ENCODE results near the gene ARHGEF7. TPM values are rescaled to one million over a fixed set of nuclear protein-coding genes. Genes with fewer than 3 reads are reported as not detected.
"Not testable (repeated sequence)": the region's sequence is repeated elsewhere in the genome, so short reads cannot be mapped to it uniquely, and the experiment has no call there.

Gene ARHGEF7
- polyA plus RNA-seq, 1 experiment: 32.0 TPM

- CTCF ChIA-PET: interaction anchor here (0.5 to 1.3 kb wide), 2 partner anchors 10 to 34 kb away, joined by 3 to 4 read pairs; no protein-coding TSS in a partner anchor
- no peak for DNase-seq (ENCODE audit: low read depth)
- H3K4me3 ChIP-seq (ENCODE audit: low read depth, low read length): no peak overlapping the region
- H3K36me3 ChIP-seq (ENCODE audit: control insufficient read depth, insufficient read depth, low read length): peaks cover 15% of the 10 kb centered on the region
- H3K27me3 ChIP-seq (ENCODE audit: control insufficient read depth, insufficient read depth, low read length): no peaks in the 10 kb centered on the region
- TF ChIP-seq CTCF (IDR thresholded peaks at IDR 0.05; ENCODE audit: insufficient read depth, low read depth, low read length): no peak
- POLR2A ChIA-PET: no interaction called here
Observed at GRCh38 chr13:111256458-111256857, 141.3 kb downstream of the ARHGEF7 start.

GRCh38 chr13:111256946-111257345 lies 141.8 kb downstream of the ARHGEF7 start:
- Histone ChIP-seq H3K27me3 (ENCODE audit: control insufficient read depth, insufficient read depth, low read length) (no peaks in the 10 kb centered on the region), H3K36me3 (ENCODE audit: control insufficient read depth, insufficient read depth, low read length) (peaks cover 15% of the 10 kb centered on the region), H3K4me3 (ENCODE audit: low read depth, low read length) (no peak overlapping the region)
- no peak for TF ChIP-seq CTCF (IDR thresholded peaks at IDR 0.05; ENCODE audit: insufficient read depth, low read depth, low read length)
- ChIA-PET POLR2A (no interaction called here), CTCF (interaction anchor here (0.5 kb wide), 1 partner anchor 10 kb away, joined by 3 read pairs; no protein-coding TSS in a partner anchor)
- DNase-seq (ENCODE audit: low read depth): no peak

- peaks cover 15% of the 10 kb centered on the region for H3K36me3 ChIP-seq (ENCODE audit: control insufficient read depth, insufficient read depth, low read length)
- CTCF ChIA-PET; H3K27me3 ChIP-seq (ENCODE audit: control insufficient read depth, insufficient read depth, low read length); DNase-seq (ENCODE audit: low read depth); POLR2A ChIA-PET; H3K4me3 ChIP-seq (ENCODE audit: low read depth, low read length): not testable (repeated sequence)
Observed at GRCh38 chr13:111257899-111258298, 142.8 kb downstream of the ARHGEF7 start.

GRCh38 chr13:111258637-111259036 lies 143.5 kb downstream of the ARHGEF7 start:
- Histone ChIP-seq H3K4me3 (ENCODE audit: low read depth, low read length) (no peak overlapping the region), H3K27me3 (ENCODE audit: control insufficient read depth, insufficient read depth, low read length) (no peaks in the 10 kb centered on the region), H3K36me3 (ENCODE audit: control insufficient read depth, insufficient read depth, low read length) (peaks cover 15% of the 10 kb centered on the region)
- DNase-seq (ENCODE audit: low read depth): no peak
- no peak for TF ChIP-seq CTCF (IDR thresholded peaks at IDR 0.05; ENCODE audit: insufficient read depth, low read depth, low read length)
- ChIA-PET POLR2A (no interaction called here), CTCF (no interaction called here)

- ChIA-PET CTCF (interaction anchor here (0.6 kb wide), 1 partner anchor 1306 kb away, joined by 3 read pairs; no protein-coding TSS in a partner anchor), POLR2A (no interaction called here)
- H3K4me3 ChIP-seq (ENCODE audit: low read depth, low read length): no peak overlapping the region
- H3K36me3 ChIP-seq (ENCODE audit: control insufficient read depth, insufficient read depth, low read length): peaks cover 15% of the 10 kb centered on the region
- no peaks in the 10 kb centered on the region for H3K27me3 ChIP-seq (ENCODE audit: control insufficient read depth, insufficient read depth, low read length)
- no peak for TF ChIP-seq CTCF (IDR thresholded peaks at IDR 0.05; ENCODE audit: insufficient read depth, low read depth, low read length)
- DNase-seq (ENCODE audit: low read depth): no peak
Observed at GRCh38 chr13:111259058-111259457, 143.9 kb downstream of the ARHGEF7 start.

- DNase-seq (ENCODE audit: low read depth): no peak
- Histone ChIP-seq H3K27me3 (ENCODE audit: control insufficient read depth, insufficient read depth, low read length) (no peaks in the 10 kb centered on the region), H3K4me3 (ENCODE audit: low read depth, low read length) (no peak overlapping the region), H3K36me3 (ENCODE audit: control insufficient read depth, insufficient read depth, low read length) (peaks cover 12% of the 10 kb centered on the region)
- ChIA-PET POLR2A (no interaction called here), CTCF (no interaction called here)
- TF ChIP-seq CTCF (IDR thresholded peaks at IDR 0.05; ENCODE audit: insufficient read depth, low read depth, low read length): no peak
Observed at GRCh38 chr13:111261326-111261725, 146.2 kb downstream of the ARHGEF7 start.

Data from BJ (cell line).